HG02938 (cell line): Measurements from ENCODE around the gene KCNB1.

ENCODE experiments used
- ATAC-seq: cut with Tn5 transposase; IDR thresholded peaks from one replicate; pipeline ENCODE4 v1.9.1; 2021; ENCODE audit warnings: mild to moderate bottlenecking, moderate library complexity; ENCODE audit not compliant: unreplicated experiment

The KCNB1 gene

DNA sequence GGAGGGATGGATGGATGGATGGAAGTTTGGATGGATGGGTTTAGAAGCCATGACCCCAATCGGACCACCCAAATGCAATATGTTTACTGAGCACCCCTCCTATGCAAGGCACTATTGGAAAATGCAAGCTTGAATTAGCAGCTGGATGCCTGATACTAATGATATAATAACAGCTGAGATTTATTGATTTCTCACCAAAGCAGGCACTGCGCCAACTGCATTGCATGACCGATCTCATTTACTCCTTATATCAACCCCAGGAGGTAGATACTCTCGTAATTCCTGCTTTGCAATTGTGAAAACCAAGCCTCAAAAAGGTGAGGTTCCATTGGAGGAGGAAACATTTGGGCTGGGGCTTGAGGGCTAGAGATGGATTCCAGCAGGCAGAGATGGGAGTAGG, 89.7 kb downstream of the KCNB1 start:
- ATAC-seq, result no peak

DNA sequence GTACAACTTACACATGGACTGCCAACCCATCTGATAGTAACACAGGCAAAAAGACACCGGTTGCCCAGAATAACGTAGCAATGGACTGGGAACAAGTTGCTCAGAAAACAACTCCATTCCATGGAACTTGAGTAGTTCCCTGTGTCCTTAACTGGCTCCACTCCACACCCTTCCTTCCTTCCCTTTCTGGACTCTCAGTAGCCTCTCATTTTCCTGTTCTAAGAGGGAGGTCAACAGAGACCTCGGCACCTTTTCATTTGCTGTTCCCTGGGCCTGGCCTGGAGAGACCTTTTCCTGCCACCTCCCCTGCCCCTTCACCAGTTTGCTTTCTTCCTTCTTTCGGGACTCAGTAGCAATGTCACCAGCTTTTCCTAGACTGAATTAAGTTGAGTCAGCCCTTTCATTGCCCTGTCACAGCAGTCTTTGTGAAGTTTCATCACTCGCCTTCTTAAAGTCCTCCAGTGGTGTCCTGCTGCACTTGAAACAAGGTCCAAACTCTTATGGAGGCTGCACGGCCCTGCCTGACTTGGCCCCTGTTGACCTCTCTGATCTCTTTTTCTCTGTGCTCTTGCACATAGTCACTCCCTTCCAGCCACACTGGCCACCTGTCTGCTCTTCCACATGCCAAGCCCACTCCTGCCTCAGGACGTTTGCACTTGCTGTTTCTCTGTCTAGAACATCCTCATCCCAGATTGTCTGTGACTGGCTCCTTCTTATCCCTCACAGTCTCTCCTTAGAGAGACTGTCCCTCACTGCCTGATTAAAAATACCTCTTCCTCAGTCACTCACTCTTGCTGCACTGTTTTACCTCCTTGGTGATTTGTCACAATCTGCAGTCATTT, 90.8 kb downstream of the KCNB1 start:
- ATAC-seq, result no peak

DNA sequence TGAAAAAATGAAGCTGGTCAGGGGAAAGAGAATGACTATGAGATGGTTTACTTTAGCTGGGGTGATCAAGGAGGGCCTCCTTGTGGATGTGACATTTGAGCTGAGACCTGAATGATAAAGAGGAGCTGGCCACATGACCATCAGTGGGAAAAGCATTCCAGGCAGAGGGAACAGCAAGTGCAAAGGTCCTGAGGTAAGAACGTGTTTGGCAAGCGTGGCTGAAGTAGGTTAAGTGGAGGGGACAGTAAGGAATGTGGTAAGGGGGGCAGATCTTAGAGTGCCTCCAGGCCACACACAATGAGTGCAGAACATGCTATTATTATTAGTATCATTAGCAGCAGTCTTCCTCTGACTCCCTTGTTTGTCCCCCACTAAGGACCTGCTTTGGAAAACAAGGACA, 92.6 kb downstream of the KCNB1 start:
- ATAC-seq, result no peak

DNA sequence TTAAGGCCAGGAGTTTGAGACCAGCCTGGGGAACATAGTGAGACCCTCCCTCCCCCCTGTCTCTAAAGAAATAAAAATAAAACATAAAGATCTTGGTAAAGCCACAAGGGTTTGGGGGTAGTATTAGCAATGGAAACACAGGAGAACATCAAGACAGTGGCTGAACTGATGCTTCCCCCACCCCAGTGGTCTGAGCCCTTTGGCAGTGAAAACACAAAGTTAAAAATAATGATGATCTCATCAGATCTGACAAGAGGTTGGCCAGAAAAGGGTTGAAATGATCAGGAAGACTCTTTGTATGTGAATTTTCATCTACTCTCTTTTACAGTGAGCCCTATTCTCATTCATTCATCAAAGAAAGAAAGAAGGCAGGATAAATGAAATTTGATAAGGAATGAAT, 93.7 kb downstream of the KCNB1 start:
- no peak for ATAC-seq

DNA sequence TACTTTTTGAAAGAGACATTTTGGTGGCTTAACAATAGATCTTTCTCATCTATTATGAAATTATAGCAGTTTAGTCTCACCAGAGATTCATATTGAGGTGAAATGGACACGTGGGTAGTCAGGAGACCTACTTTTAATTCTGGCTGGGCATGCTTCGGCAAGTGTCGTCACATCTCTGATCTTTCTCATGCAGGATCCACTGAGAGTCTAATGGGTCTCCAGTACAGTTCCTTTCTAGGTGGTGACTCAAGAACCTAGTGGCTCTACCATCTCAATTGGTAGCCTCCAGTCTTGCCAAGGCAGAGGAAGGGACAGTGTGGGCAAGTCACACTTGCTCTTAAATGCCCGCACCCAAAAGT, 94.9 kb downstream of the KCNB1 start:
- no peak for ATAC-seq

DNA sequence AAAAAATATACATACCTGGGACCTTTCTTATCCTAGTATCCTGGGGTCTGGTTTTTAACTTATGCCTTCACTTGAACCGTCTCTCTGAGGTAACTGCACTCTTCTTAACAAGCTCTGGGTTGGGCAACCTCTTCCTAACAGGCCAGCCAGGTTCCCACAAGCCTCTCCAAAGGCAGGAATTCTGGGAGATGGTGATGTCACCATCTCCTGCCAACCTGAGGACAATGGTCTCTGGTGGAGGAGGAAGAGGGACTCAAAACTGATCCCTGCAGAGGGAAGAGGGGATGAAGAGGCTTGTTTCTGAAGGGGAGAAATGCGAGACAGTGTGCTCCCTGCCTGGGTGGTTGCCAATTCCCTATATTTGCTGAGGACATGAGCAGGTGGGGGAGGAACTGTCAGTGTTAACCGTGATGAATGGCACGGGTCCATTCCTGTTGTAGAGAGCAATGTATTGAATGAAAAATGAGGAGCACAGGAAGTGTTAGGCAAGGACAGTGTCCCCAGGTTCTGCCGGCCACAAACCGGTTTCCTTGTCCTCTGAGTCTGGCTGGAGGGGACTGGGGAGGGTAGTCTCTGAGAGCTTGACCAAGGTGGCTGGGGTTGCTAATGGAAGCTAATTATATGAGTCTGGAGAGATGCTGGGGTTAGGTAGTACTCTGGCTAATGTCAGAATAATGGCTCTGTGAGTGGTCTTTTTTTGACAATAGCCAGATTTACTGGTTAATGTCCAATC, 95.5 kb downstream of the KCNB1 start:
- ATAC-seq, result no peak

DNA sequence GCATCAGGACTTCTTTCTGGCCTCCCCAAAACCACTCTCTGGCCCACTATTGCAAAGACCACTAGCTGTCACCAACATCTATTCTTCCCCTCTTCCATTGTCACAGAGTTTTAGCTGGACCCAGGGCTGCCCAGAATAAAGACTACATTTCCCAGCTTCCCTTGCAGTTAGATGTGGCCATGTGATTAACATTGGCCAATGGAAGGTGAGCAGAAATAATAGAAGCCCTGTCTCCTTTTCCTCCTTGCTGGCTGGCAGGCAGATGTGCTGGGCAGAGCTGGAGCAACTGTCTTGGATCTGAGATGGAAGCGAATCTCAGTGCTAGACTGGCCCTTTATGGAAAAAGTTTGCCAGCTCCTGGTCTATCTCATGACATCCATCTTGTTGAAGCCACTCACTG, 97.0 kb downstream of the KCNB1 start:
- ATAC-seq, result no peak

DNA sequence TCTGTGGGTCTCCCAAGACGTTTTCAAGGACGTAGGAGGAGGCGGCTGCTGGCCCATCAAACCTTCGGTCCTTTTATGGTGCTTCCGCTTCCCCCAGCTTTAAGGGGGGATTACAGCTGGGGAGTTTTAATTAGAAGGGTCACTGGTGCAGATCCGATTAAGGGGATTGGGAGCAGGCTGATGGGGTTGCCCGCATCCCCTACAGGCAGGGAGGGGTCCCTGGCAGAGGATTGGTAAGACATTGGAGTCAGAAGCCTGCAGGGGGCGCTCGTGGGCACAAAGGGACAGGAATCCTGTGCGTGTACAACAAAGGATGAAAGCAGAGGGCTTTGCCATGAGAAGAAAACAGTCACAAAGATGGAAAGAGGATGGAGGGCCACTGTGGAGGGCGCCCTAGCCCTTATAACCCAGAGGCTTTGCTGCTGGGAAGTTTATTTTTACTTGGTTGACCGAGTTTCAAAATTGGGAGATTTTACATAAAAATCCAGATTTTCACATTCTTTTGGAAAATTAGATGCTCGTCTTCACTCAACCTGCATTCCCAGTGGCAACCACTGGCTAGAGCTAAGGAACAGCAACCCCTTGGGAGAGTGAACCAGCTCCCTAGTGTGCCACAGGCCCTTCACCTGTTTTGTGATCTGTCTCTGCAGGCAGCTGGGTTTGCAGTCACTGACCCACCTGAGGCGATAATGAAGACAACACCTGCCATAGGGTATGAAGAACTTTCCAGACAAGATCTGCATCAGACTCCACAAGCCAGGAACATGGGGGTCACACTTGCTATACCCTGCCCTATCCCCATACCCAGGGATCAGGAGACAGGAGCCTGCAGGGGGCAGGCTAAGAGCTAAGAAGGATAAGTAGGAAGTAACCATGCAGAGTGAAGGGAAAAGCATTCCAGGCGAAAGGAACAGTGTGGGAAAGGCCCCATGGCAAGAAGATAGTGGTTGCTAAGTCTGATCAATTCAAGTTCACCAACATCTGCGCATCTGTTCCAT, 97.7 kb downstream of the KCNB1 start:
- ATAC-seq, result no peak

DNA sequence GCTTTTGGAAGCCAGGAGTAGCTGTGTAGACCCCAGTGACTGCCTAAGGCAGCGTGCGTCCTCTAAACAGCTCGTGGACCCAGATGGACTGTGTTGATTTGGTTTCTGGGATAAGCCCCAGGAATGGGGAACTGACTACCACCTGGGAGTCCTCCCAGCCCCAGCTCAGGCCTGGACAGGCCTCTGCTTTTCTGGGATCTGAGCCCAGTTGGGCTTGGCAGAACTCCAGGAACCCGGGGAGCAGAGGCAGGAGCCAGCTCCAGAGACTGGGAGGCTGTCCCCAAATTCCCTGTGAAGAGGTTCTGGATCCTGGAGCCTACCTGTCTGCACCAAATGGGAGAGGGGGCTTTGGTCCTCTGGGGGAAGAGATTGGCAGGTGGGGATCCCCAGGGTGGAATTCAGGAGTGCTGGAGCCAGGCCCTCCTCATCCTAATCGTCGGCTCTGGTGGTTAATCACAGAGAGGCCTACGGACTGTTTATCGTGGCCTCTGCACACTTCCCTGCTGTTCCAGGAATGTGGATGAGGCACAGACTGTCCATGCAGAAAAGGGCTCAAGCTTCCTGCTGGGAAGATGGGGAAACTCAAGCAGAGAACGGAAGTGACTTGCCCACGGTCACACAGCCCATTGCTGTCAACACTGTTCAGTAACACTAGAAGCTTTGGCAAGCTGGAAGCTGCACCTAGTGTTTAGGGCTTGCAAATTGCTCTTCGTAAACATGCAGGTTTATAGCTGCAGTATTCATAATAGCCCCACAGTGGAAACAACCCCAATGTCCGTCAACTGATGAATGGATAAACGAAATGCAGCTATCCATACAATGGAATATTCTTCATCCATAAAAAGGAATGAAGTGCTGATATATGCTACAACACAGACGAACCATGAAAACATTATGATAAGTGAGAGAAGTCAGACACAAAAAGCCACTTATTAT, 100.6 kb downstream of the KCNB1 start:
- no peak for ATAC-seq

DNA sequence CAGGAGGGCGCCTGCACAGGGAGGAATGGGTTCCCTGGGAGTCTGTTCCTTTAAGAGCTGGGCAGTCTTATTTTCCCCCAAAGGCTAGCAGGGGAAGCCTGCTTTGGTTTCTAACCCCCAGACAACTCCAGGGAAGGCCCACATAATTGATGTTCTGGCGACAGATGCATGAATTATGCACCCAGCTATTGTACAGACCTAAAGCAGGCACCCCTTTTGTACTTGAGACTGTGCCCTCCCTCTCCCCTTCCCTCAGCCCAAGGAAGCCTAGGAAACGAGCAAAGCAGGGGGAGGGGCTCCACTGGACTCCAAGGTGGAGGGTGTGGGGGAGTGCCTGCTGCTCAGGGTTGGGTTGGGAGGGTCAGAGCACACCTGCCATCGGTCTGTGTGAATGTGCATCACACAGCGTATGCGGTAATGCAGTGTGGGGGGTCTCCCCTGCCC, 102.1 kb downstream of the KCNB1 start:
- ATAC-seq, result no peak

DNA sequence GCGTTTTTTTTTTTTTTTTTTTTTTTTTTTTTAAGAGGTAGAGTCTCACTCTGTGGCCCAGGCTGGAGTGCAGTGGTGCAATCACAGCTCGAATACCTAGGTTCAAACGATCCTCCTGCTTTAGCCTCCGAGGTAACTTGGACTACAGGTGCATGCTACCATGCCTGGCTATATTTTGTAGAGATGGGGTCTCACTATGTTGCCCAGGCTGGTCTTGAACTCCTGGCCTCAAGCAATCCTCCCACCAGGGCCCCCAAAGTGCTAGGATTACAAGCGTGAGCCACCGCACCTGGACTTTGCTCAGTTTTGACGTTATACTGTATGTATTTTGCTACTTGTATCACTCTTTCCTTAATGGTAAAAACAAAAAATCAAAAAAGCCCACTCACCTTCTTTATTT, 103.1 kb downstream of the KCNB1 start:
- ATAC-seq, result no peak

DNA sequence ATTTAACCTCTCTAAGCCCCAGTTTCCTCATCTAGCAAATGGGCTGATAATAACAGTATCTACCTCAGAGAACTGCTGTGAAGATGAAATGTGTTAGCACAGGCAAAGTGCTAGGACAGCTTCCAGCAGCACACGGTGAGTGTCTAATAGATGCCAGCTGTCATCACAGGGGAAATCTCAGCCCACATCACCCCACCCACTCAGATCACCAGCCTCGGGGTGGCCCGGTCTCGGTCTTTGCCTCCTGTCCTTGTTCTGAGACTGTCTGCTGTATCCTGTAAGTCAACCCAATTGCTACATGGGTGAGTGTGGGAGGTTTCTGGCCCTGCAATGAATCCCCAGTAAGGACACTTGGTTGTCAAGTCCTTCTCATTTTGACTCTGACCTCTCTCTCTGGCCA, 105.1 kb downstream of the KCNB1 start:
- no peak for ATAC-seq

DNA sequence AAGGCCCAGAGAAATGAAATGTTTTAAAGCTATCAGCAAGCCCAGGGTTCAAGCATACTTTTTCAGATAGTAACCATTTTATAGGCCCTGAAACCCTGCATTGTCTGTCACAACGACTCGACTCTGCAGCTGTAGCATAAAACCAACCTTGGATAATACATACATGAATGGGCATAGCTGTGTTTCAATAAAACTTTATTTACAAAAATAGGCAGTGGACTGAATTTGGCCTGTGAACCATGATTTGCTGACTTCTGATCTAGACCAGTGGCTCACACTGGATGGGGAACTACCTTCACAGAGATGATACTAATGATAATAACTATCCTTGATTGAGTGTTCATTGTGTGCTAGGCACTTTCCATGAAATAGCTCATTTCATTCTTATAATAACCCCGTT, 107.3 kb downstream of the KCNB1 start:
- ATAC-seq, result no peak

DNA sequence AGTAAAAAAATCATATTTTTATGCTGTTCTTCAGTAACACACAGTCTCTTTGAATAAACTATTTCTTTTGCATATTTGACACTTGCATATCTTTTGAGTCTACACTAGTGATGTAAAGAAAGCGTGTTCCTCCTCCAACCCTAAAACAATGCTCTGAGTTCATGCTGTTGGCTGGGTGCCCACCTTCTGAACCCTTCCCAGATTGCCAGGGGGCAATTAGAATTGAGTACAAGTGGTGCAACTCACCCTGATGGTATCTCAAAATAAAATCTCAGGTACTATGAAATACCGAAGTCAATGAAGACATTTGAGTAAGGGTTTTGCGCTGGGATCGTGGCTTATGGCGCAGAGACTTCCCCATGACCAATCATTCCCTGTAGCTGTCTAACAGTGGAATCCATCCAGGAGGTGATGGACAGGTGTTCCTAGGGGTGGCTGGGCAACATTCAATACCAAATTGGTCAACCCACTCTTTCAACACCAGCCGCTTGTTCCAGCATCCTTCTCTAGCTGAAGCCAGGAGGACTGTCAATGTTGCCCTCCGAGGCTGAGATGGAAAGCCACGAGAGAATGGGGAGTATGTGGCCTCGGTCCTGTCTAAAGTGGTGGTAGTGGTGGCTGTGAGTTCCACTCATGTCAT, 110.3 kb downstream of the KCNB1 start:
- ATAC-seq, result no peak

DNA sequence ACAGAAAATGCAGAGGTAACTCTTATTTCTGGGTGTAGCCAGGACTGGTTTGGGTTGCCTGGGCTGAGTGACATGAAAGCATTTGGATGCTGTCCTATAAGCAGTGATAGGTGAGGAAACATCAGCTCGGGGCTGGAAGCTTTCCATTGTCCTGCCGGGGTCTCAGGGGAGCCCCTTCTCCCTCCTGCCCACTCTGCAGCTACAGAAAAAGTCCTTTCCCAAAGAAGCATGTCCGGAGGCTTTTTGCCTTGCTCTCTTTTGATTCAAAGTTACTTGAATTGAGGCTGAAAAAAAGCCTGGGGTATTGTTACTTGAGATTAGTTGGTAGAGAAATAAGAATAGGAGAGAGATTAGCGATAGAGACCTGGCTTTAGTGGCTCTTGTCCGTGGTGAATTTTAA, 113.9 kb downstream of the KCNB1 start:
- no peak for ATAC-seq

DNA sequence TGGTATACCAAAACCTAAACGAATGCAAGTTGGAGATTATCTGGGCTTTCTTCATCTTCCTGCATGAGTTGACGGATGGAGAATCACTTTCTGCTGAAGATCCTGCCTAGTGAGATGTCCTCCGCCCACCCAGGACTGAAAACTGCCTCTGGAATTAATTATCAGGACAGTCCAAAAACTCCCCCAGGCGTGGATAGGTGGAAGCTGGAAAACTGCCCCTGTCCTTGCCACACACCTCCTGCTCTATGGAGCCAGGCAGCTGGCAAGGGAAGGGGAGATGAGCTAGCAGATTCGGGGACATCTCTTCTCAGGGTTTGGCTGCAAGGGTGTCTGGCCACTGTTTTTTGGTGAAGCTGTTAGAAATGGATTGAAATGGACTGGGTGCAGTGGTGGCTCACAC, 115.4 kb downstream of the KCNB1 start:
- no peak for ATAC-seq

DNA sequence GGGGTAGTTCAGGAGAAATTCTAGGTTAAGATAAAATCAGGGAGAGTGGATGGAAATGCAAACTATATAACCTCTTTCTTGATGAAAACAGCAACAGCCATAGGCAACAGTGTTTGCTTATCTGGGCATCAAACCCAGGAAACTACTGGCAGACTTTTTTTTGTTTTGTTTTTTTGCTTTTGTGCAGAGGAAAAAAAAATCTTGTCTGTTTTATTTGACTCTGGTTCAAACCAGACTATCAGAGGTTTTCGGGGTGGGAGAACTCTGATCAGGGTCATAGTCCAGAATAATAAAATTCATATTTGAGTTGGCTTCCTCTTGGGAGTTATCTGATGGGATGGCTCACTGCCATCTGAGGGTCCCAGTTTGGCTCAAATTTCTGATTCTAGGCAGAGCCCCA, 115.8 kb downstream of the KCNB1 start:
- no peak for ATAC-seq

DNA sequence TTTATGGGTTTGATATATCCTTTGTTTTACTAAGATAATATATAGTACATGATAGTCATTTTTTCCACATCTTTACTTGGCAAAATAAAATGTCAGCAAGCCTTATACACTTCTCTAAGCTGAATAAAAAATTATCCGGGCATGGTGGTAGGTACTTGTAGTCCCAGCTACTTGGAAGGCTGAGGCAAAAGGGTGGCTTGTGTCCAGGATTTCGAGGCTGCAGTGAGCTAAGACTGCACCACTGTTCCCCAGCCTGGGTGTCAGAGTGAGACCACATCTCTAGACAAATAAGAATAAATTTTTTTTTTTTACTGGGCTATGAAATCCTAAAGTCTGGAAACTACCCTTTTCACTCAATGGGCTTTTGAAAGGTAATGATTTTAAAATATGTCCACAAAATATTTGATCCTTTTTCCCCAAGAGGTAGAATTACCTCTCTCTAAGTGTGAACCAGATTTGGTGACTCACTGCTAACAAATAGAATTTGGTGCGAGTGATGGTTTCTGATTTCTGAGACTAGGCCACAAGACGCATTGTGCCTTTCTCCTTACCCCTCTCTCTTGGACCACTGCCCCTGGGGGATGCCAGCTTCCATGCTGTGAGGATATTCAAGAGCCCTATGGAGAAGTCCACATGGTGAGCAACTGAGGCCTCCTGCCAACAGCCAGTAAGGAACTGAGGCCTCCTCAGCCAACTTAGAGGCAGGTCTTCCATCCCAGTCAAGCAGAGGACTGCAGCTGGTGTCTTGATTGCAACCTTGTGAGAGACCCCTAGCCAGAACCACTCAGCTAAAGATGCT, 120.4 kb downstream of the KCNB1 start:
- no peak for ATAC-seq
